ENCODE measurements around the gene COX5B.
"Not testable (repeated sequence)": the region's sequence is repeated elsewhere in the genome, so short reads cannot be mapped to it uniquely, and the experiment has no call there.

DNA sequence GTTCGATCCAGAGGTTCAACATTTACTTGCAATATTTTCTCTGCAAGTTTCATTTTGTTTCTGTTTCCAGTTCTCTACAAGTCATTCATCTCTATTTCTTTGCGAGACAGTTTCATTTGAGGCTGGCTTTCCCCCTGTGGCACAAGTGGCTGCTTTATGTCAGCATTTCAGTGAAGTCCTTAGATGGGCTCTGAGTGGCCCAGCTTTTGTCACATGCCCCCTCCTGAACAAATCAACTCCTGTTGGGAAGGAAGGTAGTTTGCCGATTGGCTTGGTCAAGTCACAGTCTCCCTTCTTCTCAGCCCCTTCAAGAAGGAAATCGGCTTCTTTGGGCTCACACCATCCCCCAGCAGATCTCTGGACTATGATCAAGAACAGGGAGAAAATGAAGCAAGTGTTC lies 37.1 kb upstream of the COX5B start:
- TF ChIP-seq, protein P1, sequence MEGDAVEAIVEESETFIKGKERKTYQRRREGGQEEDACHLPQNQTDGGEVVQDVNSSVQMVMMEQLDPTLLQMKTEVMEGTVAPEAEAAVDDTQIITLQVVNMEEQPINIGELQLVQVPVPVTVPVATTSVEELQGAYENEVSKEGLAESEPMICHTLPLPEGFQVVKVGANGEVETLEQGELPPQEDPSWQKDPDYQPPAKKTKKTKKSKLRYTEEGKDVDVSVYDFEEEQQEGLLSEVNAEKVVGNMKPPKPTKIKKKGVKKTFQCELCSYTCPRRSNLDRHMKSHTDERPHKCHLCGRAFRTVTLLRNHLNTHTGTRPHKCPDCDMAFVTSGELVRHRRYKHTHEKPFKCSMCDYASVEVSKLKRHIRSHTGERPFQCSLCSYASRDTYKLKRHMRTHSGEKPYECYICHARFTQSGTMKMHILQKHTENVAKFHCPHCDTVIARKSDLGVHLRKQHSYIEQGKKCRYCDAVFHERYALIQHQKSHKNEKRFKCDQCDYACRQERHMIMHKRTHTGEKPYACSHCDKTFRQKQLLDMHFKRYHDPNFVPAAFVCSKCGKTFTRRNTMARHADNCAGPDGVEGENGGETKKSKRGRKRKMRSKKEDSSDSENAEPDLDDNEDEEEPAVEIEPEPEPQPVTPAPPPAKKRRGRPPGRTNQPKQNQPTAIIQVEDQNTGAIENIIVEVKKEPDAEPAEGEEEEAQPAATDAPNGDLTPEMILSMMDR (tag by site-specific recombination; IDR thresholded peaks at IDR 0.05): not testable (repeated sequence)
- not testable (repeated sequence) for TF ChIP-seq ZNF433 (tag by site-specific recombination; IDR thresholded peaks at IDR 0.05; ENCODE audit: low read depth); ZNF416 (tag by site-specific recombination; IDR thresholded peaks at IDR 0.05); ZNF24 (tag by site-specific recombination; IDR thresholded peaks at IDR 0.05); ZNF626 (tag by site-specific recombination; IDR thresholded peaks at IDR 0.05); ZNF391 (tag by site-specific recombination; IDR thresholded peaks at IDR 0.05; ENCODE audit: borderline replicate concordance, low read depth); ZNF704 (tag by site-specific recombination; IDR thresholded peaks at IDR 0.05); ZNF544 (tag by site-specific recombination; IDR thresholded peaks at IDR 0.05); ZNF791 (tag by site-specific recombination; IDR thresholded peaks at IDR 0.05); ZNF76 (tag by site-specific recombination; IDR thresholded peaks at IDR 0.05; ENCODE audit: borderline replicate concordance, low read depth)
- TF ChIP-seq, protein P2, sequence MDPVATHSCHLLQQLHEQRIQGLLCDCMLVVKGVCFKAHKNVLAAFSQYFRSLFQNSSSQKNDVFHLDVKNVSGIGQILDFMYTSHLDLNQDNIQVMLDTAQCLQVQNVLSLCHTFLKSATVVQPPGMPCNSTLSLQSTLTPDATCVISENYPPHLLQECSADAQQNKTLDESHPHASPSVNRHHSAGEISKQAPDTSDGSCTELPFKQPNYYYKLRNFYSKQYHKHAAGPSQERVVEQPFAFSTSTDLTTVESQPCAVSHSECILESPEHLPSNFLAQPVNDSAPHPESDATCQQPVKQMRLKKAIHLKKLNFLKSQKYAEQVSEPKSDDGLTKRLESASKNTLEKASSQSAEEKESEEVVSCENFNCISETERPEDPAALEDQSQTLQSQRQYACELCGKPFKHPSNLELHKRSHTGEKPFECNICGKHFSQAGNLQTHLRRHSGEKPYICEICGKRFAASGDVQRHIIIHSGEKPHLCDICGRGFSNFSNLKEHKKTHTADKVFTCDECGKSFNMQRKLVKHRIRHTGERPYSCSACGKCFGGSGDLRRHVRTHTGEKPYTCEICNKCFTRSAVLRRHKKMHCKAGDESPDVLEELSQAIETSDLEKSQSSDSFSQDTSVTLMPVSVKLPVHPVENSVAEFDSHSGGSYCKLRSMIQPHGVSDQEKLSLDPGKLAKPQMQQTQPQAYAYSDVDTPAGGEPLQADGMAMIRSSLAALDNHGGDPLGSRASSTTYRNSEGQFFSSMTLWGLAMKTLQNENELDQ (tag by site-specific recombination; IDR thresholded peaks at IDR 0.05; ENCODE audit: low read depth): not testable (repeated sequence)
- TF ChIP-seq, protein P3, sequence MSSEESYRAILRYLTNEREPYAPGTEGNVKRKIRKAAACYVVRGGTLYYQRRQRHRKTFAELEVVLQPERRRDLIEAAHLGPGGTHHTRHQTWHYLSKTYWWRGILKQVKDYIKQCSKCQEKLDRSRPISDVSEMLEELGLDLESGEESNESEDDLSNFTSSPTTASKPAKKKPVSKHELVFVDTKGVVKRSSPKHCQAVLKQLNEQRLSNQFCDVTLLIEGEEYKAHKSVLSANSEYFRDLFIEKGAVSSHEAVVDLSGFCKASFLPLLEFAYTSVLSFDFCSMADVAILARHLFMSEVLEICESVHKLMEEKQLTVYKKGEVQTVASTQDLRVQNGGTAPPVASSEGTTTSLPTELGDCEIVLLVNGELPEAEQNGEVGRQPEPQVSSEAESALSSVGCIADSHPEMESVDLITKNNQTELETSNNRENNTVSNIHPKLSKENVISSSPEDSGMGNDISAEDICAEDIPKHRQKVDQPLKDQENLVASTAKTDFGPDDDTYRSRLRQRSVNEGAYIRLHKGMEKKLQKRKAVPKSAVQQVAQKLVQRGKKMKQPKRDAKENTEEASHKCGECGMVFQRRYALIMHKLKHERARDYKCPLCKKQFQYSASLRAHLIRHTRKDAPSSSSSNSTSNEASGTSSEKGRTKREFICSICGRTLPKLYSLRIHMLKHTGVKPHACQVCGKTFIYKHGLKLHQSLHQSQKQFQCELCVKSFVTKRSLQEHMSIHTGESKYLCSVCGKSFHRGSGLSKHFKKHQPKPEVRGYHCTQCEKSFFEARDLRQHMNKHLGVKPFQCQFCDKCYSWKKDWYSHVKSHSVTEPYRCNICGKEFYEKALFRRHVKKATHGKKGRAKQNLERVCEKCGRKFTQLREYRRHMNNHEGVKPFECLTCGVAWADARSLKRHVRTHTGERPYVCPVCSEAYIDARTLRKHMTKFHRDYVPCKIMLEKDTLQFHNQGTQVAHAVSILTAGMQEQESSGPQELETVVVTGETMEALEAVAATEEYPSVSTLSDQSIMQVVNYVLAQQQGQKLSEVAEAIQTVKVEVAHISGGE (tag by site-specific recombination; conservative IDR thresholded peaks at IDR 0.05; ENCODE audit: low read depth): not testable (repeated sequence)
